LHCN-M2 (cell line): ENCODE data around the gene PRRC2B. TPM values are rescaled to one million over a fixed set of nuclear protein-coding genes. Genes with fewer than 3 reads are reported as not detected.
A peak's percentile ranks its signal among the peaks of the same experiment; 100 is the strongest.

Experiments used
- DNase-seq: peaks from one replicate; pipeline ENCODE4 v3.0.0-alpha.2; 2012; ENCODE audit warnings: low read depth
- total RNA-seq: library from RNA; depleted of rRNA; stranded (reverse); fragments of >200 nt; gene quantifications from 2 replicates; pipeline ENCODE4 v1.2.3, GENCODE V29; 2014

The PRRC2B gene
- total RNA-seq, 1 experiment from 2014 or later = 58.5 TPM

DNA sequence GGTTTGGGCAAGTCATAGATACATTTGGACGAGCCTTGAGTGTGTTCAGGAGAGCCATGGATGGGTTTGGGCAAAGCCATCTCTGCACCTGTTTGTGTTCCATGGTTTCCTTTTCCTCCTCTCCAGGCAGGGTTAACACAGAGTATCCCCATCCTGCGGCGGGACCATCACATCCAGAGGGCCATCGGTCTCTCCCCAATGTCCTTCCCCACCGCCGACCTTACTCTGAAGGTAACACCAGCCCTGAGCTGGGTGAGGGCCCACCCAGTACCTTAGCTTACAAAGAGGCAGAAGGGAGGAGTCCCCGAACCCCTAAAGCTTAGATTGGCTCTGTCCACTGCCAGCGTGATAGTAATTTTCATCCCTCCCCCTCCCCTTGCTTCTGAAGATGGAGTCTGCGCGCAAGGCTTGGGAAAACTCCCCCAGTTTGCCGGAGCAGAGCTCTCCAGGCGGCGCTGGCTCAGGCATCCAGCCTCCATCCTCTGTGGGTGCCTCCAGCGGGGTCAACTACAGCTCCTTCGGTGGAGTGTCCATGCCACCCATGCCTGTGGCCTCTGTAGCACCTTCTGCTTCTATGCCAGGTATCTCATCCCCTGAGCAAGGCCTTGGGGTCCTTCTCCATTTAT, 90.8 kb downstream of the PRRC2B start:
- no peak for DNase-seq

DNA sequence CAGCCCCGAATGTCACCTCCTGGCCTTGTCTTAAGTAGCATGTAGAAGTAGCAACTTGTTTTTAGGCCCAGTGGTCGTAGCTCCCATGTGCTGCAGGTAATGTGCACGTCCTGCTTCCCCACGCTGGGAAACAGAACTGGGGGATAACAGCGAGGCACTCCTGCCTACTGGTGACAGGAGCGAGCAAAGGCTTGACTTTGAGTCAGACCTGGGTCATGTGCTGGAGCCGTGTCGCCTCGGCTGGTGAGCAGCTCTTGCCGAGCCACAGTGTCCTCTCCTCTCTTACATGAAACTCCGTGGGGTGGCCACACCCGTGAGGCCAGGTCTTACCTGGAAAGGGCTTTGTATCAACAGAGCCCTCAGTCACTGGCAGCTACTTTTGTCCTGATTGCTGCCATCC, 91.3 kb downstream of the PRRC2B start:
- no peak for DNase-seq

DNA sequence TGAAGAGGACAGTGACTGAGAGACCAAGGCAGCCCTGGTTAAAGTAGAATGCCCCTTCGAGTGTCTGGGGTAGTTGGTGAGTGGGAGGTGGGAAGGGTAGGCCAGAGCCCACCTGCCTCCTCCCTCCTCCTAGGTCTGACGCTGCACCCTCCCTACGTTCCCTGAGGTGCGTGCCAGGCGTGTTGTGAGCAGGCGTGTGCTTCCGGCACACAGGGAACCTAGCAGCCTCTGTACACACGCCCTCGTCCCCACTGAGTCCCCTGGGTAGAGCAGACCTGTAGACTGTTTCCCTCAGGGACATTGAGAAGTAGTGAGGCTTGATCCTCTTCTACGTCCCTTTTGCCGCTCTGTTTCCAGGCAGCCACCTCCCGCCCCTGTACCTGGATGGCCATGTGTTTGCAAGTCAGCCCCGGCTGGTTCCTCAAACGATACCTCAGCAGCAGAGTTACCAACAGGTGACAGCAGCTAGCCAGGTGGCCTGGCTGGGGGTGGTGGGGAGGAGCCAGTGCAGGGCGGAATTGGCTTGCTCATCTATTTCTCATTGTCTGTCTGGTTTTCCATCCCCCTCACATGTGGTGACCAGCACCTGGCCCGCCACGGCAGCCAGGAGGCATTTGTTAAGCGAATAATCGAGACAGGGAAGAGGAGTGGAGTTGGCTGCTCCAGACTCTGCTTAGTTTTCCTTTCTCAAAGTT, 92.0 kb downstream of the PRRC2B start:
- no peak for DNase-seq

DNA sequence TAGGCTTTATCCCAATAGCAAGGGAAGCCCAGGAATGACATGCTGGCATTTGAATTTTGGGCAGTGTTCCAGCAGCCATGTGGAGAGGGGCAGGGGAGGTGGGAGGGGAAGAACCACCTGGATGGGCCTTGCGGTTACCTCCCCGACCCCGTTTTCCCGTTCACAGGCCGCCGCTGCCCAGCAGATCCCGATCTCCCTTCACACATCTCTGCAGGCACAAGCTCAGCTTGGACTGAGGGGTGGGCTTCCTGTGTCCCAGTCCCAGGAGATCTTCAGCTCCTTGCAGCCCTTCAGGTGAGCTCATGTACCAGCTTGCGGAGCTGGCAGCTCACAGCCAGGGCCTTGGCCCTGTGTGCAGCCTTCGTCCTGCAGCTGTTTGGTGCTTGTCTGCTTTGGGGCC, 93.1 kb downstream of the PRRC2B start:
- no peak for DNase-seq

DNA sequence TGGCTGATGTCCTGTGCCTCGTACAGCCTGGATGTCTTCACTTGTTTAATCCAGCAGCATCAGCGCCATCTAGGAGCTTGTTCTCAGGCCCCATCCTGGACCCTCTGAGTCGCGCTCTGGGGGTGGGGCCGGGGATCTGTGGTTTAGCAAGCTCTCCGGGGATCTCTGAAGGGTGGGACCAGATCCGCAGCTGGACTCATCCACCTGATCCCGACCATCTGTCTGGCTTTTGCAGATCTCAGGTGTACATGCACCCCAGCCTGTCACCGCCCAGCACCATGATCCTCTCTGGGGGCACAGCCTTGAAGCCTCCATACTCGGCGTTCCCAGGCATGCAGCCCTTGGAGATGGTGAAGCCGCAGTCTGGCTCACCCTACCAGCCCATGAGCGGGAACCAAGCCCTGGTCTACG, 93.7 kb downstream of the PRRC2B start:
- peak; percentile 49 for DNase-seq

DNA sequence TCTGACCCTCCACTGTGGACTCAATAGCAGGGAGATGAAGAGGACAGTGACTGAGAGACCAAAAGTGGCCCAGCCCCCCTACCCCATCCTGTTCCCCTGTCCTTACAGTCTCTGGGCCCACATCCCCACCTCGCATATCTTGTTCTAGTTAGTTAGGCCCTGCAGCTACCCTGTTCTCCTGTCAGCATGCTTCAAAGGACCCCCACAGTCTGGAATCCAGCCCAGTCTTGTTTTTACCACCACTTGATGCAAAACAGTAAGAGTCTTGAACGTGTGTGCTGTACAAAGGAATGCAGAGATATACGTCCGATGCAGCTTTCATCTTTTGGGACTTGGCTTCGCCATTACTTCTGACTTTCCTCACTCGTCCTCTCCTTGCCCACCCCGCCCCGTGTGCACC, 96.6 kb downstream of the PRRC2B start:
- no peak for DNase-seq

DNA sequence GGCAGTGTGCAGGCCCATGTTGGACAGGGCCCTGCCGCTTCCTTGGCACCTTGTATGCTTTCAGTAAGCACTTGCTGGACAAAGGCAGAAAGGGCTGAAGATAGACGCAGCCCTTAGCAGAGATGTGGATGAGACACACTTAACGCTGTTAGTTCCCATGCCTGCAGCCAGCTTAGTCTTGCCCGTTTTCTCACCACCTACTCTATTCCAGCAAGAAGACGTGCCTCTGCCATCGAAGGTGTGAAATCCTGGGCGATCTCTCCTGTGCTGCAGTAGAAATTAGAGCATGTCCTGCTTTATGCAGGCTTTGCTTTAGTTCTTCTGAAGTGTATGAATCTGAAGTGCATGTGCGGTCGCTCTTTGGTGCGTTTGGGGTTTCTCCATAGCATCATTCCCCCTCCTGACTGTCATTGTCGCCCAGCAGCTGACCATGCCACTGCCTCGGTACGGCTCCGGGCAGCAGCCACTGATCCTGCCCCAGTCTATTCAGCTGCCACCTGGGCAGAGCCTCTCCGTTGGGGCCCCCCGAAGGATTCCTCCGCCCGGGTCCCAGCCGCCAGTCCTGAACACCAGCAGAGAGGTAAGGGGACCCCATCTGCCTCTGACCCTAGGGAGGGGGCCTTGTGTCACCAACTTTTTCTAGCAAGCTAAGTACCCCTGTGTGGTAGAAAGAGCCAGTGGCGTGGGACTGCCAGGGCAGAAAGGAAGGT, 97.3 kb downstream of the PRRC2B start:
- DNase-seq = no peak

DNA sequence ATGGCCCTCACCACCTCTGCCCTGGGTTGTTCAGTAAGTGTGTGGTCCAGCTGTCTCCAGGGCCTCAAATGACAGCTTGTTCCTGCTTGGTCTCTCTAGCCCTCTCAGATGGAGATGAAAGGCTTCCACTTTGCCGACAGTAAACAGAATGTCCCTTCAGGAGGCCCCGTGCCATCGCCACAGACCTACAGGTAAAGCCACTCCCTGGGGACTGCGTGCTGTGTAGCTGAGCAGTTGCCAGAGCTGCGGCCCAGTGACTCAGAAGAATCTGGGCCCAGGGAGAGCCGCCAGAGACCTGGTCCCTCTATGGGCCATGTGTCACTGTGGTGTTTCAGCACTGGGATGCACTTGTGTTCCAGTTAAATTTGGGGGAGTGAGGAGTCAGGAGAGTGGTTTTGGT, 98.2 kb downstream of the PRRC2B start:
- DNase-seq = no peak

DNA sequence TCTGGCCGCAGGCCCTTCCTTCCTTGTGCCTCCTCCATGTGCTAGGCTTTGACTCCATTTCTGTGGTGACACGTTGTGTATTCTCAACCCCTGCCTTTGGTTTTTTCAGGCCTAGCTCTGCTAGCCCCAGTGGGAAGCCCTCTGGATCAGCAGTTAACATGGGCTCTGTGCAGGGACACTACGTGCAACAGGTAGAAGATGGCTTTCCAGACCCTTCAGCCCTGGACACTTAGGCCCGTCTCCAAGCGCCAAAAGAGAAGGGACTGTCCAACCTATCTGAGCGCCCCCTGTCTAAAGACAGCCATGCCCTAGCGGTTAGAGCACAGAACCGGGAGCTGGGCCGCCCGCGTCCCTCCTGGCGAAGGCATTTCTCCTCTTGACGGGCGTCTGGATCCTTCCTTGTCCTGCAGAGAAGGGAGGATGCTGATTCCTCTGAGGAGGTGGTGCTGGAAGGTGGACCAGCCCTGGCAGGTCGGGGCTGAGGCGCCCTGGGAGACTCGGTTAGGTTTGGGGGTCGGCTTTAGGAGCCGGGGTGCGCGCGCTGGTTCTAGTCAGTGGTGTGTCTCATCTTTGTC, 100.5 kb downstream of the PRRC2B start:
- DNase-seq = no peak

DNA sequence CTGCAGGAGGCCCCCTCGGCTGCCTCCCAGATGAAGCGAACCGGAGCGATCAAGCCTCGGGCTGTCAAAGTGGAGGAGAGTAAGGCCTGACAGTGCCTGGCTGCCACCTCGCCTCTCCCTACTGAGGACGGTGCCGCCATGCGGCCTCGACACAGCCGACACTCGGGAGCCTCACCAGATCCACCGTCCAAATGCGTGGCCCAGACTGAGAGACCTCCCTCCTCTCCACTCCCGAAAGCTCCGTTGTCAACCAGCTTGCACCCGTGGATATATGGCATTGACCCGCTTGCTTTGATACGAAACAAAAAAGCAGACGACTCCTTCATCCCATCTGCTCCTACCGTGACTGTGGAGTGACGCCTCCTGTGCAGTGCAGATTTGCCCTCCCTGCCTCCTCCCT, 101.9 kb downstream of the PRRC2B start:
- no peak for DNase-seq

DNA sequence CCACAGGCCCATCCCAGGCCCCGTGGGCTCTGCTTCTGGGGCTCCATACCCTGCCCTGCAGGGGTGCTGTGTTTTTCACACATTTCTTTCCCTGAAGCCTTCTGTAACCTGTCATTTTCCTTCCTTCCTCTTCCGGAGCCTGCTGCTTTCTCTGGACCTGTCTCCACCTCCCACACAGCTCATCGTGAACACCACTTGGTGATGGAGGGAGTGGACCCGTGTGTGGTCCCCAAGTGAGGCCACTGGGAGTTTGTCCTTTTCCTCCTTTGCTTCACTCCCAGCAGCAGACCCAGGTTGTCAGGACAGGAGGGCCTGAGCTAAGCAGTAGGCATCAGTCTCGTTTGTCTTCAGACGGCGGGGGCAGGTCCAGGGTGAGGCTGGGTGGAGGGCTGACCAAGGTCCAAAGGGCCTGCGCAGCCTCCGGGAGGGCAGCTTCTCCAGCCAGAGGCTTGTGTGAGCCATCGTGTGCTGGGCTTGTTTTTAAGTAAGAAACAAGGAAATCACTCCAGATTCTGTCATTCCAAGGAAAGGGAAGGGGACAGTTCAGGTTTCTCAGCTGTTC, 103.0 kb downstream of the PRRC2B start:
- no peak for DNase-seq

DNA sequence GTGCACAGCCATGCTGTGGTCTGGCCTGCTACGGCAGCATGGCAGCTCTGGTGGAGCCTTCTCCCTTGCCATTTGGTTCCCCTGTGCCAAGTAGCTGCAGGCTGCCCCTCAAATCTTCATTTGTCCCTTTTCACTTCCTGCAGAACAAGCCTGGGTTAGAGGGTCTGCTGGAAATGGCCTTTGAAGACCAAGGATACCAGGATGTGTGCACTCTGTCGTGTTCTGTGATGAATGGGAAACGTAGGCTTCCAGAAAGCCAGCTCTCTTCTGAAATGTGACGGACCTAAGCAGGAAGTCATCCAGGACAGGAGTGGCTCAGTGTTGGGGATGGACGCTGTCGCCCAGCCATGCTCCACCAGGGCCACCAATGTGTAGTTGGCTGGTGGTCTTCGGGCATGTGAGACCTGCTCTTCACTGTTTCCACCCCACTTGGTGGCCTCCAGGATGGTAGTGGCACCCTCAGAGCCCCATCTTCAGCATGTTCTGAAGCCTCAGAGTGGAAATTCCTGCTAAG, 105.4 kb downstream of the PRRC2B start:
- no peak for DNase-seq

DNA sequence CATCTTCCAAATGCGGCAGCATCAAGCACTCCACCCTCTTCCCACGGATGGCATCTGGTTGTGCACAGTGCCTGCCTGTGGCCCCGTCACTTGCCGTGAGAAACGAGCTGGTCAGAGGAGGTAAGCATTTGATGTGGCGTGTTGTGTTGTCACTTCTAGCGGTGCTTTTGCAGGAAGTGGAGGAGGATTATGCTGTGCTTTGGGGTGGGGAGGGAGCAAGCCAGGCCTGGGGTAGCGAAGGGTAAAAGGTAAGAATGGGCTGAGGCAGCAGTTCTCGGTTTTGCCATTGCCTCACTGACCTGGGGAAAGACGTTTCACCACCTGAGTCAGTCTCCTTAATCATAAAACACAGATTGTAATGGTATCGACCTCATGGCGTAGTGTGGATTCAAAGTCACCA, 106.5 kb downstream of the PRRC2B start:
- DNase-seq = no peak

DNA sequence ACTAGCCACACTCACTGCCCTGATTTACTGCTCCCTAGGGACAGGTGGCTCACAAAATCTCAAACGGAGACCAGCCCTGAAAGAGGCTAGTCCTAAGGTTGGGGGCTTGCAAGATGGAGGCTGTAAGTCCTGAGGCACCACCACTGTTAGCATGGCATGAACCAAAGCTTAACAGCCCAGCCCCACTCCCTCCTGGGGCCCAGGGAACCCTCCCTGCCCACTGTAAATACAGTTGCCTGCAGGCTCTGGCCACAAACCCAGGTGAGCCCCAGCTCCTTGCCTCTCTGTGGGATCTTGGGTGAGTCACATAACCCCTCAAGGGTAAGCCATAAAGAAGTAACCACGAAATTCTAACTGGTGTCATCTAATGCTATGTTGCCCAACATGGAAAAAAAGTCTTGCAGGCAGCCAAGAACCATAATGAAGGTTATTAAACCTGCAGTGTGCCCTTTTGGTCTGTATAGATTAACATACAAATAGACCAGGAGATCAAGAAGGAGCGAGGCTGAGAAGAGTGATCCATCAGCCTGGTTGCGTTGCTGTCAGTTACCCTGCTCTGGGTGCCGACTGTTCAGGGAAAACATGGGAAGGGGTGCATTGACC, 107.2 kb downstream of the PRRC2B start:
- peak; percentile 73 for DNase-seq

DNA sequence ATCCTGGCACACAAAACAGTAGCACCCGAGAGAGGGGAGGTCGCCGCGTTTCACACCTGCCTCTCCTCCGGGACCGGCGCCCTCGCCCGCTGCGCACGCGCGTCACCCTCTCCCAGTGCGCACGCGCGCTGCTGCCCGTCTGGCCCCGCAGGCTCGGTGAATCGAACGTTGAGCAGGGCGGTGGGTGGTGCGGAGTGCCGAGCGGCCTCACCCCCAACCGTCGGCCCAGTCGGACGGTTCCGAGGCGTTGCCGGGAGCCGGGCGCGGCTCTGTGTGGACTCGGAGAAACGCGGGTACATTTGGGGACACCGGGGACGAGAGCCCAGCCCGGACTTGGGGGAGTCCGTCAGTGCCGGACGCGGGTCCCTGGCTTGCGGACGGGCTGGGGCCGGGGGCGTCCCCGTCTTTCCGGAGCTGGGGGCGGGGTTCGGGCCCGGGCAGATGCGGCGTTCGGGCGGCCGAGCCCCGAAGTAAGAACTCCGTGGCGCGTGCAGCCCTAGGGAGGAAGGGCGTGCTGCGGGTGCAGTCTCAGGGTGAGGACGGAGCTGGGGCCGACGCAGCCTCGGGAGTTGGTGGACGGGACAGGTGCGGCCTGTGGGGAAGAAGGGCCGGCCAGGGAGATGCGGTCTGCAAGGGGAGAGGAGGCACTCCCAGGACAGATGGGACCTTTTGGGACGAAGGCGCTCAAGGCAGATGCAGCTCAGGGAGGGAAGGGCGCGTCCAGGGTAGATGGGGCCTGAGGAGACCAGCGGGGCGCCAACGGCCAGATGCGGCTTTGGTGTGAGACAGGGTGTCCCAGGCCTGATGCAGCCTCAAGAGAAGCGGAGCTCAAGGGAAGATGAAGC, 109.1 kb downstream of the PRRC2B start, which contains the start of gene POMT1:
Gene POMT1, plus strand, starts transcription at position 138 of the 845 bp plus-strand sequence. CDS start 1,301 bp downstream, outside the sequence.
- peak; percentile 78 for DNase-seq

DNA sequence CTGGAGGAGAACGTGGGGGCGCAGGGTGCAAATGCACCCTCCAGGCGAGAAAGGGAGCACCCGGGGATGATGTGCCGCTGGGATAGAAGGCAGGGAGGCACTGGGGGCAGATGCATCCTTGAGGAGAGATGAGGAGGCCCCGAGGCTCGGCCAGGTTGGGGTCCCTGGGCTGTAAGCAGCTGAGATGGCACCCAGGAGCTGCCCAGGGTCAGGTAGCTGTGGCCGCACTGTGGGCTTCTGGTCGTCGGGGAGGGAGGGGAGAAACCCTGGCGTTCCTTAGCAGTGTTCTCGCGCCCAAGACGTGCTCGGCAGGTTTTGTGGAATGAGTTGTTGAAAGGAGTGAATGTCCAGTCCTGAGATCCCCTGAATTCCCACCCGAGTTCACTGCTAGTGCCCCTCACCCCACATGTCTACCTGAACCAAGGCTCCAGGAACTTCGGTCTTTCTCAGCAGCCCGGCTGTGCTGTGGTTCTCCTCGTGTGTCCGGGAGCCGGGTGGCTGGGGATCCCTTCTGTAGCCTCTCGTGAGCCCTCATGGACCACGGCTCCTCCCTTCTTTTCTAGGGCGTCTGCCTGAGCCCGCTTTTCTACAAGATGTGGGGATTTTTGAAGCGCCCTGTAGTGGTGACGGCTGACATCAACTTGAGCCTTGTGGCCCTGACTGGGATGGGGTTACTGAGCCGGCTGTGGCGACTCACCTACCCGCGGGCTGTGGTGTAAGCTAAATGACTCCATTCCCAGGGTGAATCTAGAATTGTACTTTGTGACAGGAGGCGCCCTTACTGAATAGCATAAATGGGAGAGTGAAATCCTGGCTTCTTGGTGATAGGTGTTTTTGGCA, 110.0 kb downstream of the PRRC2B start:
- peak; percentile 60 for DNase-seq

DNA sequence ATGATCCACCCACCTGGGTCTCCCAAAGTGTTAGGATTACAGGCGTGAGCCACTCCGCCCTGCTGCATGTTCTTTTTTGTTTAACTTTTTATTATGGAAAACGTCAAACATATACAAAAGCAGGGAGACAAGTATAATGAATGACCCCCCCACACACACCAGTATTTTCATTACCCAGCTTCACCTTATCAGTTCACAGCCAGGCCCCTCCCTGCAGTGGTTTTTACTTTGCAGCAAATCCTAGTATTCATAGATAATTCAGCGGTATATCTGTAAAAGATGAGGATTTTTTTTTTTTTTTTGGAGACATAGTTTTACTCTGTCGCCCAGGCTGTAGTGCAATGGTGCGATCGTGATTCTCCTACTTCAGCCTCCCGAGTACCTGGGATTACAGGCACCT, 111.1 kb downstream of the PRRC2B start:
- no peak for DNase-seq

DNA sequence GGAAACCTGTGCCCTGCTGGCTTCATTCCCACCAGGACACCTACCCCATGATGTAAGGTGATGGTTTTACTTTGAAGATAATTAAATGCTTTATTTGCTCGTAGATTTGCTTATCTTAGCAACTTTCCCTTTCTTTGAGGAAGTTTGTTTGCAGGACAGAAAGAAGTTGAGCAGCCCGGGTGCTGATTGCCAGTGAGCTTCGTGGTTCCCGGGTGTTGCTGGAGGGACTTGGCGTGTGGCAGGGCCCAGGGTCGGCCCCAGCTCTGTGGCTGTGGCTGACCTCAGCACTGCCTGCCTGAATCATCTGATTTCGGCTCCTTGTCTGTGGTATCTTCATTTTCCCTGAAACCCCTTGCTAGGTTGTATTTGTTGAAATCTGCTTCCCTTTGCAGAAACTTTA, 117.5 kb downstream of the PRRC2B start:
- DNase-seq = no peak

DNA sequence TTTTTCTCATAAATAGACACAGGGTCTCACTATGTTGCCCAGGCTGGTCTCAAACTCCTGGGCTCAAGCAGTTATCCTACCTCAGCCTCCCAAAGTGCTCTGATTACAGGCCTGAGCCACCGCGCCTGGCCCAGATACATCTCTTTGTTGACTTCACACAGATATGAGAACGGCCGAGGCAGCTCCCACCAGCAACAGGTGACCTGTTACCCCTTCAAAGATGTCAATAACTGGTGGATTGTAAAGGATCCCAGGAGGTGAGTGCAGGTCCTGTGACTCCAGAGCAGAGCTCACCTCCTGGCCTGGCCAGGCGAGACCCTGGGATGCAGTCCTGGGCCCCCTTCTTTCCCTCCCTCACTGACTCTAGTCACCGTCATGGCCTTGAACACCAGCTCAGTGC, 118.0 kb downstream of the PRRC2B start:
- no peak for DNase-seq

DNA sequence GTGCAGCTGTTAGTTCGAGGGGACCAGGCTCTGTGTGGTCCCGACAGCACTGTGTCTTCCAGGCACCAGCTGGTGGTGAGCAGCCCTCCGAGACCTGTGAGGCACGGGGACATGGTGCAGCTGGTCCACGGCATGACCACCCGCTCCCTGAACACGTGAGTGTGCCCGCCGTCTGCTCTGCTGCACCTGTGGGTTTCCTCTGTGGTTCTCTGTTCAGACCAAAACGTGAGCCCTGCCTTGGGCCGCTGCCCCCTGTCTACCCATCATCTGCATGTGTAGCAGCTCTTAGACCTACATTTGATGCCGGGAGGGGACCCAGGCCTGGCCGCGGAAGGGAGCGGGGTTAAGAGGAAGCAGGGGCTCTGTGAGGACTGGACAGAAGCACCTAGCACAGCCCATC, 119.3 kb downstream of the PRRC2B start:
- no peak for DNase-seq
